SU-DHL-6 (cell line): ENCODE measurements around the gene SLC25A19.

Experiments
- H2AFZ ChIP-seq: fragments of 200-600 bp; sonication (generic); 2 replicates; pipeline ENCODE4 v1.6.1; 2014; ENCODE audit warnings: low read depth, mild to moderate bottlenecking, moderate library complexity, mixed read lengths, antibody characterized with exemption, low read length; ENCODE audit not compliant: severe bottlenecking
- H3F3A ChIP-seq: fragments of 200-600 bp; shearing (Covaris generic); 2 replicates; pipeline ENCODE4 v1.6.0; 2016; ENCODE audit warnings: antibody characterized with exemption, mild to moderate bottlenecking; ENCODE audit not compliant: insufficient read depth
- H3K27ac ChIP-seq: fragments of 200-600 bp; sonication (generic); 2 replicates; pipeline ENCODE4 v1.5.1; 2016; ENCODE audit warnings: low read depth, mild to moderate bottlenecking, low read length, moderate library complexity, mixed read lengths
- H3K27me3 ChIP-seq: fragments of 200-600 bp; sonication (generic), shearing (Covaris generic); 2 replicates; pipeline ENCODE4 v1.6.0; 2014; ENCODE audit warnings: mild to moderate bottlenecking, low read length
- H3K36me3 ChIP-seq: fragments of 200-600 bp; sonication (generic); 2 replicates; pipeline ENCODE4 v1.6.1; 2014; ENCODE audit warnings: mild to moderate bottlenecking, low read length, mixed read lengths
- H3K4me2 ChIP-seq: fragments of 300-600, 200-600 bp; shearing (Covaris generic), sonication (generic); 2 replicates; pipeline ENCODE4 v1.6.0; 2014; ENCODE audit warnings: low read length, low read depth, mild to moderate bottlenecking; ENCODE audit not compliant: poor library complexity, severe bottlenecking
- H3K4me3 ChIP-seq: fragments of 200-600 bp; sonication (generic); 2 replicates; pipeline ENCODE4 v1.5.1; 2014; ENCODE audit warnings: antibody characterized with exemption, low read length, mild to moderate bottlenecking, mixed read lengths; ENCODE audit not compliant: insufficient read depth, poor library complexity, severe bottlenecking
- H3K79me2 ChIP-seq: fragments of 200-600 bp; sonication (generic); 2 replicates; pipeline ENCODE4 v1.6.1; 2014; ENCODE audit warnings: mild to moderate bottlenecking, low read length, moderate library complexity; ENCODE audit not compliant: insufficient read depth
- H3K9ac ChIP-seq: fragments of 200-600 bp; sonication (generic); 2 replicates; pipeline ENCODE4 v1.7.0; 2014; ENCODE audit warnings: mild to moderate bottlenecking, low read length
- H3K9me2 ChIP-seq: fragments of 200-600 bp; sonication (generic); replicated peaks from 2 replicates; pipeline ENCODE4 v1.6.1; 2014; ENCODE audit warnings: low read length; ENCODE audit not compliant: insufficient read depth
- H3K9me3 ChIP-seq: fragments of 200-600 bp; sonication (generic); 2 replicates; pipeline ENCODE4 v1.6.1; 2014; ENCODE audit warnings: low read length, mixed read lengths; ENCODE audit not compliant: insufficient read depth
- H4K20me1 ChIP-seq: fragments of 200-600 bp; sonication (generic); 2 replicates; pipeline ENCODE4 v1.6.1; 2014; ENCODE audit warnings: low read depth, mild to moderate bottlenecking, antibody characterized with exemption, low read length, moderate library complexity, mixed read lengths
- CTCF ChIP-seq: fragments of 200-600 bp; sonication (generic); IDR thresholded peaks from one replicate; pipeline ENCODE4 v1.5.1; 2017; ENCODE audit warnings: antibody characterized with exemption, mild to moderate bottlenecking, low read length, moderate library complexity; ENCODE audit not compliant: insufficient read depth, poor library complexity, severe bottlenecking
- EZH2phosphoT487 ChIP-seq: fragments of 200-600 bp; sonication (generic), shearing (Covaris generic); conservative IDR thresholded peaks from 2 replicates; pipeline ENCODE4 v1.6.1; 2018; ENCODE audit warnings: mild to moderate bottlenecking, antibody characterized with exemption, low read length, moderate library complexity, mixed read lengths

The SLC25A19 gene

GRCh38 chr17:75252039-75252816 is 37.0 kb downstream of the SLC25A19 start:
- no peak overlapping the region for H3K27ac ChIP-seq
- no peak overlapping the region for H2AFZ ChIP-seq
- H3K27me3 ChIP-seq: no peaks in the 10 kb centered on the region
- peaks cover 54% of the 10 kb centered on the region for H3K79me2 ChIP-seq
- no peaks in the 10 kb centered on the region for H3K36me3 ChIP-seq
- H3K9ac ChIP-seq: no peak overlapping the region
- H3K9me3 ChIP-seq: no peaks in the 10 kb centered on the region
- TF ChIP-seq EZH2phosphoT487 (no peak), CTCF (no peak)
- 0 out of 2 replicates have a peak, but pooled peaks cover 3% of the 10 kb centered on the region for H4K20me1 ChIP-seq
- peaks cover 4% of the 10 kb centered on the region; the same call in 1 of the 2 replicates for H3F3A ChIP-seq
- no peaks in the 10 kb centered on the region for H3K9me2 ChIP-seq
- H3K4me2 ChIP-seq: no peak overlapping the region
- H3K4me3 ChIP-seq: no peak overlapping the region

DNA sequence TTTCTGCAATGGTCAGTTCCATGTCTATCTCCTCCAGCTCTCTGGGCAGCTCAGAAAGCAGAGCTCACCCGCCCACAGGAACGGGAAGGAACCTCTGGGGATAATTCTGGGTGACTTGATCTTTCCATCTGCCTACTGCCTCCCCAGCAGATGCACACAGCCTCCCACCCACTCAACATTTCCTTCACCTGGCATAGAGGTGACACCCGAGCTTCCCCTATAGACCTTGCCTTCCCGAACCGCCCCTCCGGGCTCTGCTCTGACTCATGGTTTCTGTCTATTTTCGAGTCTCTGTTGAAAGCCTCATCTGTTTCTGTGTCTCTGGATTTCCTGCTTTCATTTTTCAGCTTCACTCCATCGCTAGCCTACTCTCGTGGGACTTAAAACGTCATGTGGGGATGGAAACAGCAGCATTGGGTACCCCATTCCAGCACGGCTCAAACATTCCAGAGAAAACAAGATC is 39.2 kb downstream of the SLC25A19 start:
- Histone ChIP-seq H3K9me2 (no peaks in the 10 kb centered on the region), H3F3A (peaks cover 4% of the 10 kb centered on the region; the same call in 1 of the 2 replicates), H2AFZ (no peak overlapping the region), H4K20me1 (0 out of 2 replicates have a peak, but pooled peaks cover 3% of the 10 kb centered on the region), H3K4me3 (no peak overlapping the region), H3K9ac (no peak overlapping the region), H3K27me3 (no peaks in the 10 kb centered on the region), H3K27ac (no peak overlapping the region), H3K4me2 (no peak overlapping the region), H3K79me2 (peaks cover 55% of the 10 kb centered on the region), H3K9me3 (no peaks in the 10 kb centered on the region), H3K36me3 (no peaks in the 10 kb centered on the region)
- TF ChIP-seq CTCF (no peak), EZH2phosphoT487 (no peak)

GRCh38 chr17:75249564-75249963 is 39.7 kb downstream of the SLC25A19 start:
- H4K20me1 ChIP-seq: 0 out of 2 replicates have a peak, but pooled peaks cover 3% of the 10 kb centered on the region
- no peaks in the 10 kb centered on the region for H3K9me3 ChIP-seq
- no peaks in the 10 kb centered on the region for H3K9me2 ChIP-seq
- H3K4me3 ChIP-seq: no peak overlapping the region
- H3K27ac ChIP-seq: no peak overlapping the region
- peaks cover 4% of the 10 kb centered on the region; the same call in 1 of the 2 replicates for H3F3A ChIP-seq
- no peaks in the 10 kb centered on the region for H3K27me3 ChIP-seq
- H3K4me2 ChIP-seq: no peak overlapping the region
- no peak overlapping the region for H3K9ac ChIP-seq
- no peak overlapping the region for H2AFZ ChIP-seq
- H3K79me2 ChIP-seq: peaks cover 55% of the 10 kb centered on the region
- TF ChIP-seq EZH2phosphoT487: no peak
- TF ChIP-seq CTCF: no peak
- H3K36me3 ChIP-seq: no peaks in the 10 kb centered on the region
